Measurements from ENCODE around the gene PIK3R2.

The PIK3R2 gene

GRCh38 chr19:18211683-18212082 is 58.7 kb downstream of the PIK3R2 start:
- no peak for TF ChIP-seq POLR2A (IDR thresholded peaks at IDR 0.05; ENCODE audit: extremely low read depth, insufficient read length)
- TF ChIP-seq MYC (IDR thresholded peaks at IDR 0.05; ENCODE audit: low read depth, low read length), result no peak
- no peak for TF ChIP-seq CTCF (IDR thresholded peaks at IDR 0.05; ENCODE audit: low read depth, low read length)
- no peak for TF ChIP-seq MAX (IDR thresholded peaks at IDR 0.05; ENCODE audit: low read depth, low read length)
- H3K4me3 ChIP-seq (ENCODE audit: low read depth, low read length), result no peak overlapping the region
- no peak for DNase-seq (ENCODE audit: low read depth)

GRCh38 chr19:18214779-18215433 is 61.9 kb downstream of the PIK3R2 start:
- H3K4me3 ChIP-seq (ENCODE audit: low read depth, low read length), result no peak overlapping the region
- TF ChIP-seq MYC (IDR thresholded peaks at IDR 0.05; ENCODE audit: low read depth, low read length), result no peak
- no peak for TF ChIP-seq MAX (IDR thresholded peaks at IDR 0.05; ENCODE audit: low read depth, low read length)
- no peak for TF ChIP-seq CTCF (IDR thresholded peaks at IDR 0.05; ENCODE audit: low read depth, low read length)
- TF ChIP-seq POLR2A (IDR thresholded peaks at IDR 0.05; ENCODE audit: extremely low read depth, insufficient read length), result no peak
- DNase-seq (ENCODE audit: low read depth), result no peak

- TF ChIP-seq MYC (IDR thresholded peaks at IDR 0.05; ENCODE audit: low read depth, low read length) (no peak), POLR2A (IDR thresholded peaks at IDR 0.05; ENCODE audit: extremely low read depth, insufficient read length) (no peak), CTCF (IDR thresholded peaks at IDR 0.05; ENCODE audit: low read depth, low read length) (no peak), MAX (IDR thresholded peaks at IDR 0.05; ENCODE audit: low read depth, low read length) (no peak)
- no peak for DNase-seq (ENCODE audit: low read depth)
- no peak overlapping the region for H3K4me3 ChIP-seq (ENCODE audit: low read depth, low read length)
Measured at GRCh38 chr19:18216789-18217188, 63.8 kb downstream of the PIK3R2 start.

- H3K4me3 ChIP-seq (ENCODE audit: low read depth, low read length), result no peak overlapping the region
- TF ChIP-seq MYC (IDR thresholded peaks at IDR 0.05; ENCODE audit: low read depth, low read length) (no peak), MAX (IDR thresholded peaks at IDR 0.05; ENCODE audit: low read depth, low read length) (no peak), CTCF (IDR thresholded peaks at IDR 0.05; ENCODE audit: low read depth, low read length) (no peak), POLR2A (IDR thresholded peaks at IDR 0.05; ENCODE audit: extremely low read depth, insufficient read length) (no peak)
- no peak for DNase-seq (ENCODE audit: low read depth)
Measured at GRCh38 chr19:18218159-18218558, 65.2 kb downstream of the PIK3R2 start.

- TF ChIP-seq POLR2A (IDR thresholded peaks at IDR 0.05; ENCODE audit: extremely low read depth, insufficient read length) (no peak), CTCF (IDR thresholded peaks at IDR 0.05; ENCODE audit: low read depth, low read length) (no peak), MAX (IDR thresholded peaks at IDR 0.05; ENCODE audit: low read depth, low read length) (no peak), MYC (IDR thresholded peaks at IDR 0.05; ENCODE audit: low read depth, low read length) (no peak)
- no peak for DNase-seq (ENCODE audit: low read depth)
- no peak overlapping the region for H3K4me3 ChIP-seq (ENCODE audit: low read depth, low read length)
Measured at GRCh38 chr19:18218600-18218999, 65.6 kb downstream of the PIK3R2 start.

Measured in NB4 (cell line).